Measurements from ENCODE around the gene ZNF134.

The ZNF134 gene

DNA sequence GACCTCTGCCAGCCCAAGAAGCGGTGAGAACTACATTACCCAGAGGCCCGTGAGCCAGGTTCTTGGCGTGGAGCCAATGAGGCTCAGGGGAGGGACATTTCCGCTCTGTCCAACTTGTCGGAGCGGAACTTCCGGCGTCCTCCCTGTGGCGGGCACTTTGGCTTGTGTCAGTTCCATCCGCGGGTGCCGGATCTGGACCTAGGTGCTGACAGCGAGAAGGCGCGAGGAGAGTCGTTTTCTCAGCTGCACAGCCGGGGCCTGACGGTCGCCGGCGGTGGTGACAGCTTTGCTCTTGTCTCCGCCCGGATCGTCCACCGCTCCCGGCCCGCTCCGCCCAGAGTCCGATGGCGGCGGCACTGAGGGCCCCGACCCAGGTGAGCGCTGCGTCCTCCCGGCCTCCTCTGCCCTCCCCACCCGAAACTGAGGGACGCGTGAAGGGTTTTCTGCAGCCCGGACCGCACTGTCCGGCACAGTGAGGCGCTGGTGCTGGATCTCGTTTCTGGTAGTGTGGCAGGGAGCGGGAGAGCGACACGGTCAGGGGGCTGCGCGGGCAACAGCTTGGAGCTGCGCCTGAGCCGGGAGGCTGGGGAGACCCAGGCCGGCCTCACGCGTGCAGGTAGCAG is 14.2 kb upstream of the ZNF134 start, which contains the start of gene ZNF530:
TSS of gene ZNF530 (plus strand) at position 125 of the 623 bp plus-strand sequence. CDS start 4,461 bp downstream, outside the sequence.
- Histone ChIP-seq H3K36me3 (ENCODE audit: control insufficient read depth, low read depth, low read length) (peaks cover 3% of the 10 kb centered on the region), H3K9ac (ENCODE audit: low read length) (peak within 1 kb of the TSS; percentile 36), H3K27me3 (ENCODE audit: control insufficient read depth, insufficient read depth, low read length) (peaks cover 7% of the 10 kb centered on the region), H3K4me3 (ENCODE audit: low read length) (peak within 1 kb of the TSS; percentile 86), H3K27ac (ENCODE audit: low read length) (no peak within 1 kb of the TSS), H3K4me1 (ENCODE audit: control insufficient read depth, low read depth, low read length) (no peaks in the 10 kb centered on the region), H3K9me3 (ENCODE audit: control insufficient read depth, low read depth, low read length) (no peaks in the 10 kb centered on the region)

DNA sequence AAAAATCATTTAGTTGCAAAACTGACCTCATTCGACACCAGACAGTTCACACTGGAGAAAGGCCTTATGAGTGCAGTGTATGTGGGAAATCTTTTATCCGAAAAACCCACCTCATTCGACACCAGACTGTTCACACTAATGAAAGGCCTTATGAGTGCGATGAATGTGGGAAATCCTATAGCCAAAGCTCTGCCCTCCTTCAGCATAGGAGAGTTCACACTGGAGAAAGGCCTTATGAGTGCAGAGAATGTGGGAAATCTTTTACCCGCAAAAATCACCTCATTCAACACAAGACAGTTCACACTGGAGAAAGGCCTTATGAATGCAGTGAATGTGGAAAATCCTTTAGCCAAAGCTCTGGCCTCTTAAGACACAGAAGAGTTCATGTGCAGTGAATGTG is 7.1 kb upstream of the ZNF134 start:
- Histone ChIP-seq H3K36me3 (ENCODE audit: control insufficient read depth, low read depth, low read length) (peaks cover 22% of the 10 kb centered on the region), H3K27me3 (ENCODE audit: control insufficient read depth, insufficient read depth, low read length) (no peaks in the 10 kb centered on the region), H3K9ac (ENCODE audit: low read length) (no peak overlapping the region), H3K27ac (ENCODE audit: low read length) (no peak overlapping the region), H3K4me1 (ENCODE audit: control insufficient read depth, low read depth, low read length) (no peaks in the 10 kb centered on the region), H3K4me3 (ENCODE audit: low read length) (no peak overlapping the region), H3K9me3 (ENCODE audit: control insufficient read depth, low read depth, low read length) (no peaks in the 10 kb centered on the region)

- peaks cover 17% of the 10 kb centered on the region for H3K36me3 ChIP-seq (ENCODE audit: control insufficient read depth, low read depth, low read length)
- no peak overlapping the region for H3K9ac ChIP-seq (ENCODE audit: low read length)
- H3K9me3 ChIP-seq (ENCODE audit: control insufficient read depth, low read depth, low read length) = peaks cover 15% of the 10 kb centered on the region
- H3K27ac ChIP-seq (ENCODE audit: low read length) = no peak overlapping the region
- H3K4me1 ChIP-seq (ENCODE audit: control insufficient read depth, low read depth, low read length) = no peaks in the 10 kb centered on the region
- no peaks in the 10 kb centered on the region for H3K27me3 ChIP-seq (ENCODE audit: control insufficient read depth, insufficient read depth, low read length)
- H3K4me3 ChIP-seq (ENCODE audit: low read length) = no peak overlapping the region
These were observed 2.9 kb upstream of the ZNF134 start for GRCh38 chr19:57611113-57611512.

- peaks cover 49% of the 10 kb centered on the region for H3K36me3 ChIP-seq (ENCODE audit: control insufficient read depth, low read depth, low read length)
- H3K9ac ChIP-seq (ENCODE audit: low read length) = no peak overlapping the region
- H3K4me3 ChIP-seq (ENCODE audit: low read length) = peak overlapping the region; percentile 89
- peaks cover 57% of the 10 kb centered on the region for H3K9me3 ChIP-seq (ENCODE audit: control insufficient read depth, low read depth, low read length)
- no peaks in the 10 kb centered on the region for H3K4me1 ChIP-seq (ENCODE audit: control insufficient read depth, low read depth, low read length)
- H3K27ac ChIP-seq (ENCODE audit: low read length) = no peak overlapping the region
- H3K27me3 ChIP-seq (ENCODE audit: control insufficient read depth, insufficient read depth, low read length) = no peaks in the 10 kb centered on the region
These were observed 1.3 kb downstream of the ZNF134 start for GRCh38 chr19:57615346-57615745.

GRCh38 chr19:57620673-57621348 is 6.8 kb downstream of the ZNF134 start:
- no peak overlapping the region for H3K4me3 ChIP-seq (ENCODE audit: low read length)
- no peak overlapping the region for H3K27ac ChIP-seq (ENCODE audit: low read length)
- H3K4me1 ChIP-seq (ENCODE audit: control insufficient read depth, low read depth, low read length) = no peaks in the 10 kb centered on the region
- H3K27me3 ChIP-seq (ENCODE audit: control insufficient read depth, insufficient read depth, low read length) = no peaks in the 10 kb centered on the region
- peaks cover 79% of the 10 kb centered on the region for H3K9me3 ChIP-seq (ENCODE audit: control insufficient read depth, low read depth, low read length)
- peaks cover 87% of the 10 kb centered on the region for H3K36me3 ChIP-seq (ENCODE audit: control insufficient read depth, low read depth, low read length)
- no peak overlapping the region for H3K9ac ChIP-seq (ENCODE audit: low read length)

GRCh38 chr19:57623091-57623490 is 9.0 kb downstream of the ZNF134 start:
- Histone ChIP-seq H3K36me3 (ENCODE audit: control insufficient read depth, low read depth, low read length) (peaks cover 65% of the 10 kb centered on the region), H3K9ac (ENCODE audit: low read length) (no peak overlapping the region), H3K27ac (ENCODE audit: low read length) (no peak overlapping the region), H3K27me3 (ENCODE audit: control insufficient read depth, insufficient read depth, low read length) (no peaks in the 10 kb centered on the region), H3K4me3 (ENCODE audit: low read length) (no peak overlapping the region), H3K4me1 (ENCODE audit: control insufficient read depth, low read depth, low read length) (no peaks in the 10 kb centered on the region), H3K9me3 (ENCODE audit: control insufficient read depth, low read depth, low read length) (peaks cover 57% of the 10 kb centered on the region)

DNA sequence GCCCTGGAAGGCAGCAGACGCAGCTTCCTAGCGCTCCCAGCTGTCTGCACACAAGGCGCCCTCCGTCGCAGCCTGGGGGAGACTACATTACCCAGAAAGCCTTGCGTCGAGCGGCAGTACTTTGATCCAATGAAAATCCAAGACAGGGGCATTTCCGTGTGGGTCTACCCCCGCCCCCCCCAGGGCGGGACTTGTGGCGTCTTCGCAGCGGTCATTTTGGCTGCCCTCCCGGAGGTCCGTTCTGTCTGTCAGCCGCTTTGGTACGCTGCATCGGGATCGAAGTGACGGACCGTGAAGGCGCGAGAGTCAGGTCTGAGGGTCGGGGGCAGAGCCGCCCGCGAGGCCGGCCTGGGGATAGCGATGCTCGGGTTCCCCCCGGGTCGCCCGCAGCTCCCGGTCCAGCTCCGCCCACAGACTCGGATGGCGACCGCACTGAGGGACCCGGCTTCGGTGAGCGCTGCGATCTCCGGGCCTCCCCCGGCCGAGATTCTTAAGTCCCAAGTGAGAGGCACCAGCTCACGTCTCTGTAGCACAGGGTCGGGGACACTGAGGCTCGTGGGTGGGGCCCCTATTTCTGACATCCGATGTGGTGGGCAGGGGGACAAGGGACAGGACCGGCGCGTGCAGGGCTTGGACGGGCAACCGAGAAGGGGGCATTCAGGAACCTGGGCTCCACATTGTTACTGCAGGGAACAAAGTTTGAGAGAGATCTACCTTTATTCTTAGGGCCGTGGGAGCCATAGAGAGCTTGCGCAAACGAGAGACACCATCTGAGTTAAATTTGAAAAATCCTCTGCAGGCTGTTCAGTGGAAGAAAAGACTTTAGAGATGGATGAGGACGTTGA is 19.2 kb downstream of the ZNF134 start, which contains the start of gene ZNF211:
TSS of gene ZNF211 (plus strand) at position 182 of the 845 bp plus-strand sequence. CDS start at position 361, 179 bp downstream.
- Histone ChIP-seq H3K9me3 (ENCODE audit: control insufficient read depth, low read depth, low read length) (peaks cover 8% of the 10 kb centered on the region), H3K27me3 (ENCODE audit: control insufficient read depth, insufficient read depth, low read length) (no peaks in the 10 kb centered on the region), H3K36me3 (ENCODE audit: control insufficient read depth, low read depth, low read length) (peaks cover 10% of the 10 kb centered on the region), H3K9ac (ENCODE audit: low read length) (peak within 1 kb of the TSS; percentile 69), H3K4me1 (ENCODE audit: control insufficient read depth, low read depth, low read length) (no peaks in the 10 kb centered on the region), H3K4me3 (ENCODE audit: low read length) (peak within 1 kb of the TSS; percentile 90), H3K27ac (ENCODE audit: low read length) (no peak within 1 kb of the TSS)

DNA sequence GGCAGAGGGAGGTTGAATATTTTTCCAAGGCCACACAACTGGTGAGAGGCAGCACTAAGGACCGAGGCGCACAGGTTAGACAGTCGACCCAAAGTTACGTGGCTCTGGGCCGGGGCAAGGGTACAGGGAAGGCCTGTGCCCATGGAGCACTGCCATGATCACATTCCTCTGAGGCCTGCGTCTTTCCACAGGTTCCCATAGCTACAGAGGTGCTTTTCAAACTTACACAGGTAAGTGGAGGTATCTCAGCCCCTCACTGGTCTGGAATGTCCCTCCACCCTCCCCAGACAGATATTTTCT is 19.7 kb downstream of the ZNF134 start:
- Histone ChIP-seq H3K27me3 (ENCODE audit: control insufficient read depth, insufficient read depth, low read length) (no peaks in the 10 kb centered on the region), H3K4me3 (ENCODE audit: low read length) (peak overlapping the region; percentile 90), H3K27ac (ENCODE audit: low read length) (no peak overlapping the region), H3K4me1 (ENCODE audit: control insufficient read depth, low read depth, low read length) (no peaks in the 10 kb centered on the region), H3K9ac (ENCODE audit: low read length) (peak overlapping the region; percentile 69), H3K36me3 (ENCODE audit: control insufficient read depth, low read depth, low read length) (peaks cover 10% of the 10 kb centered on the region), H3K9me3 (ENCODE audit: control insufficient read depth, low read depth, low read length) (peaks cover 8% of the 10 kb centered on the region)

- peaks cover 8% of the 10 kb centered on the region for H3K9me3 ChIP-seq (ENCODE audit: control insufficient read depth, low read depth, low read length)
- no peak overlapping the region for H3K27ac ChIP-seq (ENCODE audit: low read length)
- peaks cover 37% of the 10 kb centered on the region for H3K36me3 ChIP-seq (ENCODE audit: control insufficient read depth, low read depth, low read length)
- no peaks in the 10 kb centered on the region for H3K4me1 ChIP-seq (ENCODE audit: control insufficient read depth, low read depth, low read length)
- H3K9ac ChIP-seq (ENCODE audit: low read length) = no peak overlapping the region
- no peaks in the 10 kb centered on the region for H3K27me3 ChIP-seq (ENCODE audit: control insufficient read depth, insufficient read depth, low read length)
- H3K4me3 ChIP-seq (ENCODE audit: low read length) = no peak overlapping the region
These were observed 23.3 kb downstream of the ZNF134 start for GRCh38 chr19:57637379-57637778.

DNA sequence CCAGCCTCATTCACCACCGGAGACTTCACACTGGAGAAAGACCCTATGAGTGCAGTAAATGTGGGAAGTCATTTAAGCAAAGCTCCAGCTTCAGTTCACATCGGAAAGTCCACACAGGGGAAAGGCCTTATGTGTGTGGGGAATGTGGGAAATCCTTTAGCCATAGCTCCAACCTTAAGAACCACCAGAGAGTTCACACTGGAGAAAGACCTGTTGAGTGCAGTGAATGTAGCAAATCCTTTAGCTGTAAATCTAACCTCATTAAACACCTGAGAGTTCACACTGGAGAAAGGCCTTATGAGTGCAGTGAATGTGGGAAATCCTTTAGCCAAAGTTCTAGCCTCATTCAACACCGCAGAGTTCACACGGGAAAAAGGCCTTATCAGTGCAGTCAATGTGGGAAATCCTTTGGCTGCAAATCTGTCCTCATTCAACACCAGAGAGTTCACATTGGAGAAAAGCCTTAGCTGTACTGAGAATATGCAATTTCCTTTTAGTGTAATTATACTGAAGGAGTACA is 27.7 kb downstream of the ZNF134 start:
- no peak overlapping the region for H3K9ac ChIP-seq (ENCODE audit: low read length)
- H3K27ac ChIP-seq (ENCODE audit: low read length) = no peak overlapping the region
- H3K36me3 ChIP-seq (ENCODE audit: control insufficient read depth, low read depth, low read length) = peaks cover 36% of the 10 kb centered on the region
- H3K27me3 ChIP-seq (ENCODE audit: control insufficient read depth, insufficient read depth, low read length) = no peaks in the 10 kb centered on the region
- H3K9me3 ChIP-seq (ENCODE audit: control insufficient read depth, low read depth, low read length) = peaks cover 8% of the 10 kb centered on the region
- no peaks in the 10 kb centered on the region for H3K4me1 ChIP-seq (ENCODE audit: control insufficient read depth, low read depth, low read length)
- H3K4me3 ChIP-seq (ENCODE audit: low read length) = no peak overlapping the region

- Histone ChIP-seq H3K27ac (ENCODE audit: low read length) (no peak overlapping the region), H3K36me3 (ENCODE audit: control insufficient read depth, low read depth, low read length) (peaks cover 33% of the 10 kb centered on the region), H3K9ac (ENCODE audit: low read length) (no peak overlapping the region), H3K4me1 (ENCODE audit: control insufficient read depth, low read depth, low read length) (no peaks in the 10 kb centered on the region), H3K27me3 (ENCODE audit: control insufficient read depth, insufficient read depth, low read length) (no peaks in the 10 kb centered on the region), H3K9me3 (ENCODE audit: control insufficient read depth, low read depth, low read length) (peaks cover 1% of the 10 kb centered on the region), H3K4me3 (ENCODE audit: low read length) (no peak overlapping the region)
These were observed 28.5 kb downstream of the ZNF134 start for GRCh38 chr19:57642396-57643046.

All from iPS-18a (cell line).